PFSK-1 (cell line): Measurements from ENCODE around the gene DIAPH2.

ENCODE experiments used
- FOXP2 ChIP-seq: optimal IDR thresholded peaks from 2 replicates; pipeline ENCODE3; 2011; ENCODE audit warnings: borderline replicate concordance, control low read depth, inconsistent platforms; ENCODE audit not compliant: insufficient read depth; ENCODE audit errors: extremely low read length, extremely low read depth
- POLR2AphosphoS5 ChIP-seq: IDR thresholded peaks from 2 replicates; pipeline ENCODE4 v1.6.1; 2012; ENCODE audit warnings: low read depth, mild to moderate bottlenecking, control low read depth, low read length, moderate library complexity
- SIN3A ChIP-seq: IDR thresholded peaks from 2 replicates; pipeline ENCODE4 v1.6.1; 2012; ENCODE audit warnings: mild to moderate bottlenecking, low read length, moderate library complexity, borderline replicate concordance; ENCODE audit not compliant: insufficient read depth
- TAF1 ChIP-seq: IDR thresholded peaks from 2 replicates; pipeline ENCODE4 v1.6.1; 2012; ENCODE audit warnings: low read length, control low read depth, borderline replicate concordance; ENCODE audit not compliant: insufficient read depth
- TF ChIP-seq, protein P1 (sequence below), 2 experiments: IDR thresholded peaks; 2 replicates each; pipeline versions ENCODE4 v1.6.1 to v1.8.0; 2011 to 2012; ENCODE audit warnings: low read depth in 2 of 2, low read length in 2 of 2, control low read depth in 1 of 2, inconsistent platforms in 1 of 2, mild to moderate bottlenecking in 1 of 2, moderate library complexity in 1 of 2; ENCODE audit not compliant: insufficient read depth in 1 of 2

DNA sequence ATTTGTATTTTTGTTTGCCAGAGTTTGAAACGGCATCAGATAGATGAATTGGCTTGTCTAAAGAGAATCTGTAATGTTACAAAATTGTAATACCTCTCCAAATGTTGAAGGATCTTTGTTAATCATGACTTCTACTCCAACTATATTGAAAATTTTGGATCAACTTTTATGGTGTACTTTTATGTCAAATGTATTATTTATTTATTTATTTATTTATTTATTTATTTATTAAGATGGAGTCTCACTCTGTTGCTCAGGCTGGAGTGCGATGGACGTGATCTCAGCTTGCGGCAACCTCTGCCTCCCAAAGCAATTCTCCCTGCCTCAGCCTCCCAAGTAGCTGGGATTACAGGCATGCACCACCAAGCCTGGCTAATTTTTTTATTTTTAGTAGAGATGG is 235.0 kb downstream of the DIAPH2 start:
- TF ChIP-seq POLR2AphosphoS5 (no peak), TAF1 (no peak), SIN3A (no peak), FOXP2 (no peak)
- TF ChIP-seq, protein P1, sequence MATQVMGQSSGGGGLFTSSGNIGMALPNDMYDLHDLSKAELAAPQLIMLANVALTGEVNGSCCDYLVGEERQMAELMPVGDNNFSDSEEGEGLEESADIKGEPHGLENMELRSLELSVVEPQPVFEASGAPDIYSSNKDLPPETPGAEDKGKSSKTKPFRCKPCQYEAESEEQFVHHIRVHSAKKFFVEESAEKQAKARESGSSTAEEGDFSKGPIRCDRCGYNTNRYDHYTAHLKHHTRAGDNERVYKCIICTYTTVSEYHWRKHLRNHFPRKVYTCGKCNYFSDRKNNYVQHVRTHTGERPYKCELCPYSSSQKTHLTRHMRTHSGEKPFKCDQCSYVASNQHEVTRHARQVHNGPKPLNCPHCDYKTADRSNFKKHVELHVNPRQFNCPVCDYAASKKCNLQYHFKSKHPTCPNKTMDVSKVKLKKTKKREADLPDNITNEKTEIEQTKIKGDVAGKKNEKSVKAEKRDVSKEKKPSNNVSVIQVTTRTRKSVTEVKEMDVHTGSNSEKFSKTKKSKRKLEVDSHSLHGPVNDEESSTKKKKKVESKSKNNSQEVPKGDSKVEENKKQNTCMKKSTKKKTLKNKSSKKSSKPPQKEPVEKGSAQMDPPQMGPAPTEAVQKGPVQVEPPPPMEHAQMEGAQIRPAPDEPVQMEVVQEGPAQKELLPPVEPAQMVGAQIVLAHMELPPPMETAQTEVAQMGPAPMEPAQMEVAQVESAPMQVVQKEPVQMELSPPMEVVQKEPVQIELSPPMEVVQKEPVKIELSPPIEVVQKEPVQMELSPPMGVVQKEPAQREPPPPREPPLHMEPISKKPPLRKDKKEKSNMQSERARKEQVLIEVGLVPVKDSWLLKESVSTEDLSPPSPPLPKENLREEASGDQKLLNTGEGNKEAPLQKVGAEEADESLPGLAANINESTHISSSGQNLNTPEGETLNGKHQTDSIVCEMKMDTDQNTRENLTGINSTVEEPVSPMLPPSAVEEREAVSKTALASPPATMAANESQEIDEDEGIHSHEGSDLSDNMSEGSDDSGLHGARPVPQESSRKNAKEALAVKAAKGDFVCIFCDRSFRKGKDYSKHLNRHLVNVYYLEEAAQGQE (IDR thresholded peaks at IDR 0.05; ENCODE audit: insufficient read depth in 1 of 2, low read depth in 2 of 2, low read length in 2 of 2): no peak
